Measurements from ENCODE around the gene FBXO41. TPM values are rescaled to one million over a fixed set of nuclear protein-coding genes. Genes with fewer than 3 reads are reported as not detected.
"Not testable (repeated sequence)": the region's sequence is repeated elsewhere in the genome, so short reads cannot be mapped to it uniquely, and the experiment has no call there.

The FBXO41 gene
- total RNA-seq, 2 donors from 2014 or later, result 32.2 to 36.3 TPM

GRCh38 chr2:73279852-73280251, 4.4 kb downstream of the FBXO41 start:
- no peak for ATAC-seq (replicated peaks)
- H3K9me3 Mint-ChIP-seq, result no peaks in the 10 kb centered on the region
- peaks cover 24% of the 10 kb centered on the region for H3K36me3 Mint-ChIP-seq (ENCODE audit: low read depth)
- H3K27me3 Mint-ChIP-seq, result no peaks in the 10 kb centered on the region
- peaks cover 23% of the 10 kb centered on the region for H3K4me1 Mint-ChIP-seq
- no peak overlapping the region for H3K4me3 Mint-ChIP-seq
- H3K27ac Mint-ChIP-seq, result no peak overlapping the region

GRCh38 chr2:73272270-73272669, 12.0 kb downstream of the FBXO41 start:
- Mint-ChIP-seq H3K36me3 (ENCODE audit: low read depth) (peaks cover 17% of the 10 kb centered on the region), H3K4me1 (peaks cover 15% of the 10 kb centered on the region), H3K27ac (no peak overlapping the region), H3K4me3 (no peak overlapping the region), H3K9me3 (no peaks in the 10 kb centered on the region), H3K27me3 (no peaks in the 10 kb centered on the region)
- no peak for ATAC-seq (replicated peaks)

- Mint-ChIP-seq H3K9me3 (no peaks in the 10 kb centered on the region), H3K36me3 (ENCODE audit: low read depth) (peaks cover 11% of the 10 kb centered on the region), H3K27me3 (no peaks in the 10 kb centered on the region), H3K4me1 (peaks cover 21% of the 10 kb centered on the region), H3K4me3 (peak overlapping the region; percentile 36), H3K27ac (no peak overlapping the region)
- ATAC-seq (replicated peaks), result no peak
Measured at GRCh38 chr2:73269686-73270465, 14.4 kb downstream of the FBXO41 start.

DNA sequence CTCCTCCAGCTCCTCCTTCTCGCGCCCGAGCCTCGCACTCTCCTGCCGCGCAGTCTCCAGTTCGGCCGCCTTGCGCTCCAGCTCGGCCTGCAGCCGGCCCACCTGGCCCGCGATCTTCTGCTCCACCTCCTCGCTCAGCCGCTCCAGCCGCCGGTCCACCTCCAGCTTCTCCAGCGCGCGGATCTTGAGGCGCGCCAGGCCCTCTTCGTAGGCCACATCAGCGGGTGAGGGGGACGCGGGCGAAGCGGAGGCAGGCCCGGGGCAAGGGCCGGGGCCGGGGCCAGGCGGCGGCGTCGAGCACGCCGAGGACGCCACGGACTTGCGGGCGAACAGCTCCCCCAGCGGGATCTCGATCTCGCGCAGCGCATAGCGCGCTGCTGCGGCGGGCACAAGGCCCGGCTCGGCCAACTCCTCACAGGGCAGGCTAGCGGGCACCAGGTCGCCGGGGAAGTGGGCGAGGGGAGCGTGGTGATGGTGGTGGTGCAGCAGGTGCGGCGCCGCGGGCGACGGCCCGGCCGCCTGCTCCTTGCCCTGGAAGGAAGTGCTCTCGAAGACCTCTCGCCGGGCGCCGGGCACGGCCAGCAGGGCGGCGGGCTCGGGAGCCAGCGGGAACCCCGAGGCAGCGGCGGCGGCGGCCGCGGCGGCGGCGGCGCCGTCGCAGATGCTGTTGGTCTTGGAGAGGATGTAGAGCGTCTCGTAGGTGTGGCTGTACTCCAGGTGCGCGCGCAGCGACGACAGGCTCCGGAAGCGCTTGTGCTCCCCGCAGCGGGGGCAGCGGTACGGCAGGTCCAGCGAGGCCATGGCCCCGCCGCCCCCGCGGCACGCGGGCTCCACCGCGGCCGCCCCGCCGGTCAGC, 15.2 kb downstream of the FBXO41 start:
- H3K4me3 Mint-ChIP-seq, result peak overlapping the region; percentile 72
- H3K9me3 Mint-ChIP-seq, result no peaks in the 10 kb centered on the region
- ATAC-seq (replicated peaks), result peak; percentile 95
- peaks cover 21% of the 10 kb centered on the region for H3K4me1 Mint-ChIP-seq
- no peak overlapping the region for H3K27ac Mint-ChIP-seq
- peaks cover 18% of the 10 kb centered on the region for H3K36me3 Mint-ChIP-seq (ENCODE audit: low read depth)
- H3K27me3 Mint-ChIP-seq, result no peaks in the 10 kb centered on the region

DNA sequence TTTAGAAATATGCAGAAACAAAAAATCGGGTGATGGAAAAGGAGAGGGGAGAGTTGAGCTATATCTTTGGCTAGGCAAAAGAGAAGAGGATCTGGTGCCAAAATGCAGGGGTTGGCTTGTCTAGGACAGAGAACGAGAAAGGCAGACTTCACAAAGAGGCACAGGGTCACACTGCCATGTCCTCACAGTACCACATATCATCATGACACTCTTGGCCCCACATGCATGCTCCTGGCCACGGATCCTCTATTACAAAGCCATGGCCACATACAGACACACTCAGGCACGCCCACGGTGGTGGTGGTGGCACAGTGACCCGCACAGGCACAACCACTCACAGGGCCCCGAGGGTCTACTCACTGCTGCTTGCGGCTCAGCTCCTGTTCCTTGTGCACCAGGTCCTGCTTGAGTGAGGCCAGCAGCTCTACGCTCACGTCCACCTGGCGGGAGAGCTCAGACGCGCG, 15.9 kb downstream of the FBXO41 start:
- Mint-ChIP-seq H3K4me1 (peaks cover 21% of the 10 kb centered on the region), H3K27me3 (no peaks in the 10 kb centered on the region), H3K4me3 (peak overlapping the region; percentile 72), H3K9me3 (no peaks in the 10 kb centered on the region), H3K27ac (peak overlapping the region; percentile 68), H3K36me3 (ENCODE audit: low read depth) (peaks cover 22% of the 10 kb centered on the region)
- no peak for ATAC-seq (replicated peaks)

- Mint-ChIP-seq H3K9me3 (no peaks in the 10 kb centered on the region), H3K27ac (no peak overlapping the region), H3K36me3 (ENCODE audit: low read depth) (peaks cover 27% of the 10 kb centered on the region), H3K27me3 (no peaks in the 10 kb centered on the region), H3K4me3 (no peak overlapping the region), H3K4me1 (peaks cover 21% of the 10 kb centered on the region)
- no peak for ATAC-seq (replicated peaks)
Measured at GRCh38 chr2:73267008-73267407, 17.3 kb downstream of the FBXO41 start.

DNA sequence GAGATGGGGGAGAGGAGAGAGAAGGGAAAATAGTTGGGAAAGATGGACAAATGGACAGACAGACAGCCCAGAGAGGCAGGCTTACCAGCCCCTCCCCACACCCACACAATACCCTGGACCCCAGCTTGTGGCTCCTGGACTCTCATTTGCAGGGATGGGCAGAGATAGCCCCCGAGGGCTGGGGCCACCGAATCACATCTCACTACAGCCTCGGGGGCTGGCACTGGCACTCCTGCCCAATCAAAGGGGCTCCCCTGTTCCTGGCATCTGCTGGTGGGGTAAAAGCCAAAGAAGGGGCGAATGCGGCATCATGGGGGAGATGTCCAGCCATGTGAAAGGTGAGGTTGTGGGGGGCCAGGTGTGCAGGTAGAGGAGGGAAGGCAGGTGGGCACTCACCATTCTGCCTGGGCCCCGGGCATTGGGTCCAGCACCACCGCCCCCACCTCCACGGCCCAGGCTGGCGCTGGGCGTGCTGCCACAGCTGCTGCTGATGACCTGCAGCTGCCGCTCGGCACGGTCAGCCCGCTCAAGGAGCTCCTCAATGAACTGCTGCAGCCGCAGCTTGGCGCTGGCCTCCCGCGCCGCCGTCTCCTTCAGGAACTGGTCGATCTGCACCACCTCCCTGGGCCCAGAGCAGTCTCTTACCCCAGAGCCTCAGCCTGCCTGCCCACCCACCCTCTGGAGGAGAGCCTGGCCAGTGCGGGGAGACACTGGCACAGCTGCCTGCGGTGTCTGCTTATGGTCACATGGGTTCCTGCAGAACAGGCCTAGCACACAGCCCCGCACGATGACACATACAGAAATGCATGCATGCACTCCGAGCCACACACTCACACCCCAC, 18.0 kb downstream of the FBXO41 start:
- Mint-ChIP-seq H3K4me3 (no peak overlapping the region), H3K36me3 (ENCODE audit: low read depth) (peaks cover 33% of the 10 kb centered on the region), H3K27me3 (no peaks in the 10 kb centered on the region), H3K27ac (no peak overlapping the region), H3K9me3 (no peaks in the 10 kb centered on the region), H3K4me1 (peaks cover 21% of the 10 kb centered on the region)
- ATAC-seq (replicated peaks), result no peak

GRCh38 chr2:73265298-73266060, 18.8 kb downstream of the FBXO41 start:
- H3K9me3 Mint-ChIP-seq, result no peaks in the 10 kb centered on the region
- peaks cover 33% of the 10 kb centered on the region for H3K36me3 Mint-ChIP-seq (ENCODE audit: low read depth)
- no peak overlapping the region for H3K4me3 Mint-ChIP-seq
- H3K27me3 Mint-ChIP-seq, result no peaks in the 10 kb centered on the region
- ATAC-seq (replicated peaks), result no peak
- peaks cover 21% of the 10 kb centered on the region for H3K4me1 Mint-ChIP-seq
- no peak overlapping the region for H3K27ac Mint-ChIP-seq

DNA sequence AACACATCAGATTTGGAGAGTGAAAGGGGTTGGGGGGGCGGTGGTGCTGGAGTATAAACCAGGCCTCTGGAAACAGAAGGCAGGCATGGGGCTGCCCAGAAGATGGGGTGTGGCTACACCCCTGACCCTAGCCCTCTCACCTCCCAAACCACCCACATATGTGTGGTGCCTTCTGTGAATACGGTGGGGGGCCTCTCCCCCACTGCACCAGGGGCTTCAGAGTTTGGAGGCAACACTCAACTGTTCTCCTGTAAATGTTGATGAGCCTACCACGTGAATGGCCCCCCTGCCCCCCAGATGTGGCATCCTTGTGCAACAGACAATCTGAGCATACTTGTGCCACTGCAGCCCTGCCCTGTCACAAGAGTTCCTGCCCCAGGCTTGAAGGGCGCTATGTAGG, 19.5 kb downstream of the FBXO41 start:
- peaks cover 35% of the 10 kb centered on the region for H3K36me3 Mint-ChIP-seq (ENCODE audit: low read depth)
- no peaks in the 10 kb centered on the region for H3K27me3 Mint-ChIP-seq
- H3K4me1 Mint-ChIP-seq, result peaks cover 17% of the 10 kb centered on the region
- H3K9me3 Mint-ChIP-seq, result no peaks in the 10 kb centered on the region
- no peak overlapping the region for H3K4me3 Mint-ChIP-seq
- no peak overlapping the region for H3K27ac Mint-ChIP-seq
- no peak for ATAC-seq (replicated peaks)

- ATAC-seq (replicated peaks), result no peak
- Mint-ChIP-seq H3K27ac (no peak overlapping the region), H3K4me3 (no peak overlapping the region), H3K9me3 (no peaks in the 10 kb centered on the region), H3K27me3 (no peaks in the 10 kb centered on the region), H3K4me1 (peaks cover 15% of the 10 kb centered on the region), H3K36me3 (ENCODE audit: low read depth) (peaks cover 40% of the 10 kb centered on the region)
Measured at GRCh38 chr2:73264332-73264606, 20.0 kb downstream of the FBXO41 start.

DNA sequence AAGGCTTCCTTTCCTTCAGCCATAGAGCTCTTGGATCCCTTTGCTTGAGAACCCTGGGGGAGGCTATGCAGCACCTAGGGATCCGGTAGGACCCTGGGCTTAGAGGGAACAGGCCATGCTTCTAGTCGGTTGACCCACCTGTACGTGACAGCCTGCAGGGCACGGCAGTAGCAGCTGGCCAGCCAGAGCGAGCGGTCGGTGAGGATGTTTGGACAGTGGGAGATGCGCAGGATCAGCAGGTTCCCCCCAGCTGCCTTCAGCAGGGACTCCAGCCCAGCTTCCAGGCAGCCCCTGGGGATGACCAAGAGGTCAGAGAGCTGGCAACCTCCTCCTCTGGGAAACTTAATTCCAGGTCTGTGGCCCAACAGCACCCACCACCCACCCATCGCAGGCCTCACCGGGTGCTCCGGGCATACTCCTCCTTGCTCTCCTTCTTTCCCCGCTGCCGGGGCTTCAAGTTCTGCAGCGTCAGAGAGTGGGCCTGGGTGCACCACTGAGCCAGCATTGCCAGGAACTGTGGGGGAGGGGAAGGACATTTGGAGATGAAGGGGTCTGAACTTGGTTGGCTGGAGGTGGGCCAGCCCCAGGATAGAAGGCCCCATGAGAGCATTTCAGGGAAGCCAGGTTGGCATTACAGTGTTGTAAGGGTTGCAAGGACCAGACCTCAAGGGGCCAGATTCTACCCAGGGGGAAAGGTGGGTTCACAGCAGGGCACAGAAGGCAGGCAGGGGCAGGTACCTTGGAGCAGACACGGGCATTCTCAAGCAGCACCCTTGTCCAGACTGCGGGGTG, 20.5 kb downstream of the FBXO41 start:
- H3K27ac Mint-ChIP-seq, result no peak overlapping the region
- H3K9me3 Mint-ChIP-seq, result no peaks in the 10 kb centered on the region
- ATAC-seq (replicated peaks), result no peak
- H3K27me3 Mint-ChIP-seq, result no peaks in the 10 kb centered on the region
- peaks cover 44% of the 10 kb centered on the region for H3K36me3 Mint-ChIP-seq (ENCODE audit: low read depth)
- H3K4me3 Mint-ChIP-seq, result no peak overlapping the region
- peaks cover 15% of the 10 kb centered on the region for H3K4me1 Mint-ChIP-seq

DNA sequence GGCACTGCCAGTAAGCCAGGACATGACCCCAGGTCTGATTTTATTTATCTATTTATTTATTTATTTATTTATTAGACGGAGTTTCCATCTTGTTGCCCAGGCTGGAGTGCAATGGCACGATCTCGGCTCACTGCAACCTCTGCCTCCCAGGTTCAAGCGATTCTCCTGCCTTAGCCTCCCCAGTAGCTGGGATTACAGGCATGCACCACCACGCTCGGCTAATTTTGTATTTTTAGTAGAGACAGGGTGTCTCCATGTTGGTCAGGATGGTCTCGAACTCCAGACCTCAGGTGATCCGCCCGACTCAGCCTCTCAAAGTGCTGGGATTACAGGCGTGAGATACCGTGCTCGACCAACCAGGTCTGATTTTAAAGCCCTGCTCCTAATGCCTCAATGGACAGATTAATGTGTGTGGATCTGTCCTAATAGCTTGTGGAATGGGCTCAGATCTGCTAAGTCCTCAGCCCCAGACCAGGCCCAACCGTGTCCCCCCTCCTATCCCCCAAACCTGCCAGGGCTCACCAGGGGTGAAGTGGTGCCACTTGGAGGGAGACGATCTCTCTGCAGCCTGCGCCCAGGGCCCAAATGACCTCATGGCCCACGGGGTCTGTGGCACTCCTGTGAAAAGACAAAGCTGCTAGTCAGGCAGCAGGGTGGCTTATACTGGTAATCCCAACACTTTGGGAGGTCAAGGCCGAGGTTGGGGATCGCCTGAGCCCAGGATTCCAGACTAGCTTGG, 21.4 kb downstream of the FBXO41 start:
- H3K36me3 Mint-ChIP-seq (ENCODE audit: low read depth), result peaks cover 37% of the 10 kb centered on the region
- not testable (repeated sequence) for H3K4me1 Mint-ChIP-seq; H3K27me3 Mint-ChIP-seq; H3K4me3 Mint-ChIP-seq; H3K27ac Mint-ChIP-seq; H3K9me3 Mint-ChIP-seq; ATAC-seq (replicated peaks)
